ENCODE data around the gene SEC14L2. TPM values are rescaled to one million over a fixed set of nuclear protein-coding genes. Genes with fewer than 3 reads are reported as not detected.
"Not testable (repeated sequence)": the region's sequence is repeated elsewhere in the genome, so short reads cannot be mapped to it uniquely, and the experiment has no call there.

The SEC14L2 gene
- total RNA-seq, 1 donor from 2014 or later = 0.40 TPM

- no peak for DNase-seq
- no peak for ATAC-seq (ENCODE audit: low read depth)
- H3K9me3 Mint-ChIP-seq = no peaks in the 10 kb centered on the region
- no peak for TF ChIP-seq CTCF (IDR thresholded peaks at IDR 0.05)
- ChIA-PET CTCF (interaction anchor here (0.7 to 1.1 kb wide), 2 partner anchors 11 to 97 kb away, joined by 3 read pairs; no protein-coding TSS in a partner anchor), POLR2A (interaction anchor here (0.7 kb wide), 2 partner anchors 13 to 233 kb away, joined by 3 to 4 read pairs; partner anchors contain the start of gene SLC35E4)
- H3K27me3 Mint-ChIP-seq = peaks cover 14% of the 10 kb centered on the region
- H3K4me3 Mint-ChIP-seq = no peak overlapping the region
- H3K27ac Mint-ChIP-seq = no peak overlapping the region
- H3K36me3 Mint-ChIP-seq (ENCODE audit: low read depth) = no peaks in the 10 kb centered on the region
- intact Hi-C loops (cut with micrococcal nuclease) = no loop called here
- H3K4me1 Mint-ChIP-seq = peaks cover 3% of the 10 kb centered on the region
Measured at GRCh38 chr22:30402028-30402765, 5.4 kb downstream of the SEC14L2 start.

- ATAC-seq (ENCODE audit: low read depth); intact Hi-C loops (cut with micrococcal nuclease); H3K9me3 Mint-ChIP-seq; H3K4me1 Mint-ChIP-seq; H3K27ac Mint-ChIP-seq; H3K4me3 Mint-ChIP-seq; H3K36me3 Mint-ChIP-seq (ENCODE audit: low read depth); DNase-seq: not testable (repeated sequence)
- ChIA-PET CTCF (interaction anchor here (0.7 kb wide), 1 partner anchor 97 kb away, joined by 3 read pairs; no protein-coding TSS in a partner anchor), POLR2A (interaction anchor here (0.7 kb wide), 1 partner anchor 233 kb away, joined by 3 read pairs; the partner anchor contains the start of gene SLC35E4)
- peaks cover 13% of the 10 kb centered on the region for H3K27me3 Mint-ChIP-seq
Measured at GRCh38 chr22:30402766-30403104, 5.9 kb downstream of the SEC14L2 start.

- CTCF ChIA-PET = no interaction called here
- H3K4me3 Mint-ChIP-seq = no peak overlapping the region
- no peak overlapping the region for H3K27ac Mint-ChIP-seq
- TF ChIP-seq CTCF (IDR thresholded peaks at IDR 0.05) = no peak
- H3K27me3 Mint-ChIP-seq = no peaks in the 10 kb centered on the region
- H3K9me3 Mint-ChIP-seq = no peaks in the 10 kb centered on the region
- intact Hi-C loops (cut with micrococcal nuclease) = no loop called here
- H3K36me3 Mint-ChIP-seq (ENCODE audit: low read depth) = no peaks in the 10 kb centered on the region
- H3K4me1 Mint-ChIP-seq = no peaks in the 10 kb centered on the region
- ATAC-seq (ENCODE audit: low read depth) (no peak), DNase-seq (no peak)
- POLR2A ChIA-PET = no interaction called here
Measured at GRCh38 chr22:30404307-30404706, 7.5 kb downstream of the SEC14L2 start.

GRCh38 chr22:30405731-30406130 is 8.9 kb downstream of the SEC14L2 start:
- ChIA-PET POLR2A (no interaction called here), CTCF (no interaction called here)
- ATAC-seq (ENCODE audit: low read depth) (no peak), DNase-seq (no peak)
- no peak overlapping the region for H3K27ac Mint-ChIP-seq
- no peak overlapping the region for H3K4me3 Mint-ChIP-seq
- no peaks in the 10 kb centered on the region for H3K36me3 Mint-ChIP-seq (ENCODE audit: low read depth)
- no peaks in the 10 kb centered on the region for H3K4me1 Mint-ChIP-seq
- H3K9me3 Mint-ChIP-seq = no peaks in the 10 kb centered on the region
- no peaks in the 10 kb centered on the region for H3K27me3 Mint-ChIP-seq
- no peak for TF ChIP-seq CTCF (IDR thresholded peaks at IDR 0.05)
- intact Hi-C loops (cut with micrococcal nuclease) = no loop called here

- DNase-seq (no peak), ATAC-seq (ENCODE audit: low read depth) (no peak)
- TF ChIP-seq CTCF (IDR thresholded peaks at IDR 0.05) = no peak
- ChIA-PET POLR2A (no interaction called here), CTCF (no interaction called here)
- Mint-ChIP-seq H3K4me1 (no peaks in the 10 kb centered on the region), H3K27ac (no peak overlapping the region), H3K9me3 (no peaks in the 10 kb centered on the region), H3K4me3 (no peak overlapping the region), H3K36me3 (ENCODE audit: low read depth) (no peaks in the 10 kb centered on the region), H3K27me3 (no peaks in the 10 kb centered on the region)
- intact Hi-C loops (cut with micrococcal nuclease) = no loop called here
Measured at GRCh38 chr22:30406400-30406799, 9.6 kb downstream of the SEC14L2 start.
